IPS-15b (cell line): ENCODE data around the gene ANGPTL4.
"Not testable (repeated sequence)": the region's sequence is repeated elsewhere in the genome, so short reads cannot be mapped to it uniquely, and the experiment has no call there.

Source experiments
- H3K27me3 ChIP-seq: one replicate; pipeline ENCODE4 v1.6.1; 2013; ENCODE audit warnings: low read length; ENCODE audit not compliant: control insufficient read depth, insufficient read depth
- H3K36me3 ChIP-seq: one replicate; pipeline ENCODE4 v1.6.1; 2013; ENCODE audit warnings: low read length; ENCODE audit not compliant: control insufficient read depth, insufficient read depth
- H3K4me1 ChIP-seq: one replicate; pipeline ENCODE4 v1.6.1; 2013; ENCODE audit warnings: mild to moderate bottlenecking, low read length; ENCODE audit not compliant: control insufficient read depth, insufficient read depth
- H3K4me3 ChIP-seq: one replicate; pipeline ENCODE4 v1.5.1; 2013; ENCODE audit warnings: low read depth, low read length
- H3K9ac ChIP-seq: one replicate; pipeline ENCODE4 v1.6.1; 2013; ENCODE audit warnings: low read depth, mild to moderate bottlenecking, low read length
- H3K9me3 ChIP-seq: one replicate; pipeline ENCODE4 v1.6.1; 2013; ENCODE audit warnings: mild to moderate bottlenecking, low read length; ENCODE audit not compliant: control insufficient read depth, insufficient read depth

Gene ANGPTL4

GRCh38 chr19:8375766-8376165 lies 11.8 kb downstream of the ANGPTL4 start:
- H3K36me3 ChIP-seq: peaks cover 13% of the 10 kb centered on the region
- H3K9ac ChIP-seq, H3K9me3 ChIP-seq, H3K4me3 ChIP-seq, H3K4me1 ChIP-seq, H3K27me3 ChIP-seq: not testable (repeated sequence)

- not testable (repeated sequence) for H3K9ac ChIP-seq, H3K36me3 ChIP-seq, H3K27me3 ChIP-seq, H3K4me1 ChIP-seq, H3K9me3 ChIP-seq, H3K4me3 ChIP-seq
Measured at GRCh38 chr19:8376373-8376974, 12.5 kb downstream of the ANGPTL4 start.

- Histone ChIP-seq H3K4me3 (no peak overlapping the region), H3K36me3 (peaks cover 8% of the 10 kb centered on the region), H3K27me3 (no peaks in the 10 kb centered on the region), H3K9ac (no peak overlapping the region), H3K9me3 (no peaks in the 10 kb centered on the region), H3K4me1 (no peaks in the 10 kb centered on the region)
Measured at GRCh38 chr19:8377598-8377997, 13.6 kb downstream of the ANGPTL4 start.

GRCh38 chr19:8379156-8379891 lies 15.4 kb downstream of the ANGPTL4 start:
- H3K4me1 ChIP-seq, H3K9ac ChIP-seq, H3K36me3 ChIP-seq, H3K4me3 ChIP-seq, H3K9me3 ChIP-seq, H3K27me3 ChIP-seq: not testable (repeated sequence)

GRCh38 chr19:8384569-8384968 lies 20.6 kb downstream of the ANGPTL4 start:
- not testable (repeated sequence) for H3K9me3 ChIP-seq, H3K4me1 ChIP-seq, H3K27me3 ChIP-seq, H3K9ac ChIP-seq, H3K36me3 ChIP-seq, H3K4me3 ChIP-seq

GRCh38 chr19:8385103-8385502 lies 21.1 kb downstream of the ANGPTL4 start:
- not testable (repeated sequence) for H3K36me3 ChIP-seq, H3K9ac ChIP-seq, H3K9me3 ChIP-seq, H3K4me3 ChIP-seq, H3K4me1 ChIP-seq, H3K27me3 ChIP-seq

- not testable (repeated sequence) for H3K9me3 ChIP-seq, H3K4me3 ChIP-seq, H3K27me3 ChIP-seq, H3K4me1 ChIP-seq, H3K9ac ChIP-seq, H3K36me3 ChIP-seq
Measured at GRCh38 chr19:8385566-8385965, 21.6 kb downstream of the ANGPTL4 start.

GRCh38 chr19:8386419-8386818 lies 22.5 kb downstream of the ANGPTL4 start:
- H3K4me3 ChIP-seq, H3K4me1 ChIP-seq, H3K9me3 ChIP-seq, H3K27me3 ChIP-seq, H3K9ac ChIP-seq, H3K36me3 ChIP-seq: not testable (repeated sequence)

GRCh38 chr19:8386990-8387389 lies 23.0 kb downstream of the ANGPTL4 start:
- no peaks in the 10 kb centered on the region for H3K4me1 ChIP-seq
- H3K36me3 ChIP-seq: no peaks in the 10 kb centered on the region
- no peaks in the 10 kb centered on the region for H3K9me3 ChIP-seq
- no peaks in the 10 kb centered on the region for H3K27me3 ChIP-seq
- H3K9ac ChIP-seq: no peak overlapping the region
- no peak overlapping the region for H3K4me3 ChIP-seq

GRCh38 chr19:8387688-8388611 lies 24.0 kb downstream of the ANGPTL4 start:
- Histone ChIP-seq H3K9ac (no peak overlapping the region), H3K27me3 (no peaks in the 10 kb centered on the region), H3K36me3 (no peaks in the 10 kb centered on the region), H3K4me3 (no peak overlapping the region), H3K9me3 (no peaks in the 10 kb centered on the region), H3K4me1 (no peaks in the 10 kb centered on the region)

GRCh38 chr19:8388612-8388958 lies 24.6 kb downstream of the ANGPTL4 start:
- Histone ChIP-seq H3K27me3 (no peaks in the 10 kb centered on the region), H3K36me3 (no peaks in the 10 kb centered on the region), H3K9ac (no peak overlapping the region), H3K4me3 (no peak overlapping the region), H3K4me1 (no peaks in the 10 kb centered on the region), H3K9me3 (no peaks in the 10 kb centered on the region)
